ENCODE results near the gene FOXRED1.

GRCh38 chr11:126233391-126233790, 35.6 kb upstream of the FOXRED1 start:
- TF ChIP-seq CTCF (IDR thresholded peaks at IDR 0.05; ENCODE audit: insufficient read depth, low read depth, low read length), result no peak
- no peak for TF ChIP-seq EZH2 (IDR thresholded peaks at IDR 0.05; ENCODE audit: insufficient read depth, low read length)

Measured in astrocyte (in vitro differentiated cells and primary cell).